Stomach (tissue), 9 donors: ENCODE results near the gene CD28. TPM values are rescaled to one million over a fixed set of nuclear protein-coding genes. Genes with fewer than 3 reads are reported as not detected.

Experiments
- DNase-seq, 2 donors: peaks; one replicate each; pipeline versions ENCODE4 v3.0.0 to v3.0.0-alpha.2; 2013 to 2019
- H3K27ac ChIP-seq, 5 donors: fragments of 200-600 bp in 4 of 5; sonication (generic) in 4 of 5; one replicate each; pipeline ENCODE4 v1.5.1; 2013 to 2019; ENCODE audit warnings: mild to moderate bottlenecking in 1 of 5, moderate library complexity in 1 of 5
- H3K27me3 ChIP-seq, 3 donors: fragments of 200-600 bp; sonication (generic); one replicate each; pipeline ENCODE4 v1.5.1; 2017 to 2019; ENCODE audit warnings: mixed run types in 1 of 3
- H3K36me3 ChIP-seq, 4 donors: fragments of 200-600 bp; sonication (generic); 1 replicate in 3 of 4; 2 replicates in 1 of 4; pipeline ENCODE4 v1.5.1; 2016 to 2019
- H3K4me1 ChIP-seq, 4 donors: fragments of 200-600 bp; sonication (generic); one replicate each; pipeline ENCODE4 v1.5.1; 2016 to 2019
- H3K4me3 ChIP-seq, 4 donors: fragments of 200-600 bp; sonication (generic) in 3 of 4; one replicate each; pipeline ENCODE4 v1.5.1; 2016 to 2019; ENCODE audit warnings: mild to moderate bottlenecking in 1 of 4
- H3K9me3 ChIP-seq, 4 donors: fragments of 200-600 bp; sonication (generic); one replicate each; pipeline ENCODE4 v1.5.1; 2016 to 2019
- CTCF ChIP-seq, 7 experiments: fragments of 450-650 bp in 4 of 7; fragments of 200-600 bp in 3 of 7; sonication (generic) in 3 of 7; IDR thresholded peaks; one replicate each; pipeline ENCODE4 v1.5.1; 2016 to 2019; ENCODE audit warnings: antibody characterized with exemption in 7 of 7, control low read depth in 2 of 7, mild to moderate bottlenecking in 1 of 7
- EP300 ChIP-seq: sonication (generic); formaldehyde crosslinking; IDR thresholded peaks from one replicate; pipeline ENCODE4 v1.6.1; 2017; ENCODE audit warnings: antibody characterized with exemption
- POLR2A ChIP-seq, 4 donors: fragments of 450-650 bp; IDR thresholded peaks; one replicate each; pipeline ENCODE4 v1.6.1; 2016; ENCODE audit warnings: antibody characterized with exemption in 4 of 4, control low read depth in 2 of 4, mild to moderate bottlenecking in 1 of 4, moderate library complexity in 1 of 4
- POLR2AphosphoS5 ChIP-seq, 3 donors: sonication (generic); formaldehyde crosslinking; IDR thresholded peaks; one replicate each; pipeline ENCODE4 v1.6.1; 2016; ENCODE audit warnings: antibody characterized with exemption in 3 of 3
- WGBS, 5 donors: extraction: QIAGEN DNeasy Blood & Tissue Kit in 3 of 5; methylation state at CpG; one replicate each; pipeline versions ENCODE4 v1.1.5 to v1.1.7; 2013 to 2018; 5-methylcytosine and 5-hydroxymethylcytosine counted together
- intact Hi-C: fragments of 100-400 bp; cut with DNase I; formaldehyde crosslinking; loops from one replicate; pipeline ENCODE4 v1.15.1; 2023; ENCODE audit warnings: low total_unique reads
- polyA plus RNA-seq, 3 donors: library from polyadenylated mRNA; stranded (reverse); fragments of 200-250 nt; gene quantifications; one replicate each; pipeline ENCODE4 v1.2.3, GENCODE V29; 2013
- total RNA-seq, 5 donors: library from RNA; depleted of rRNA; stranded (reverse); fragments of >200 nt; gene quantifications; one replicate each; pipeline versions ENCODE4 v1.1.0 to v1.2.3, GENCODE V29; 2014 to 2016
- donor health status: healthy with polysubstance abuse.
- donor health status: Bipolar disorder and iron deficiency.
- donor health status: healthy.

CD28 gene
- total and polyA plus RNA-seq, 8 donors: 0.15 to 4.4 (median 0.27) TPM; not detected in 2

GRCh38 chr2:203705178-203705577, 1.3 kb upstream of the CD28 start:
- no peaks in the 10 kb centered on the region for H3K36me3 ChIP-seq
- no peak overlapping the region for H3K27ac ChIP-seq
- 84 to 95% (median 88%) methylated on average over 6 of the region's 6 CpGs for WGBS, 5 donors
- peaks cover 0 to 9% (median 2%) of the 10 kb centered on the region in 4 donors for H3K9me3 ChIP-seq
- TF ChIP-seq CTCF (IDR thresholded peaks at IDR 0.05): no peak
- no peak for TF ChIP-seq EP300
- TF ChIP-seq POLR2AphosphoS5 (IDR thresholded peaks at IDR 0.05): no peak
- no peak for TF ChIP-seq POLR2A (IDR thresholded peaks at IDR 0.05)
- intact Hi-C loops: no loop called here
- no peak overlapping the region for H3K4me3 ChIP-seq
- H3K27me3 ChIP-seq: no peaks in the 10 kb centered on the region
- DNase-seq: no peak
- H3K4me1 ChIP-seq: peaks cover 0 to 7% (median 2%) of the 10 kb centered on the region in 4 donors

- H3K36me3 ChIP-seq: no peaks in the 10 kb centered on the region
- WGBS, 5 donors: 84 to 95% (median 90%) methylated on average over 5 of the region's 5 CpGs
- intact Hi-C loops: no loop called here
- no peak for DNase-seq
- no peak overlapping the region for H3K4me3 ChIP-seq
- peaks cover 0 to 12% (median 4%) of the 10 kb centered on the region in 4 donors for H3K4me1 ChIP-seq
- H3K27me3 ChIP-seq: no peaks in the 10 kb centered on the region
- TF ChIP-seq POLR2AphosphoS5 (IDR thresholded peaks at IDR 0.05) (no peak), POLR2A (IDR thresholded peaks at IDR 0.05) (no peak), EP300 (no peak)
- peaks cover 0 to 6% (median 0%) of the 10 kb centered on the region in 4 donors for H3K9me3 ChIP-seq
- H3K27ac ChIP-seq: no peak overlapping the region
Observed at GRCh38 chr2:203707530-203707929, 1.1 kb downstream of the CD28 start.

- H3K9me3 ChIP-seq: no peaks in the 10 kb centered on the region
- no peak overlapping the region for H3K27ac ChIP-seq
- DNase-seq: no peak
- H3K4me1 ChIP-seq: peaks cover 0 to 12% (median 4%) of the 10 kb centered on the region in 4 donors
- H3K4me3 ChIP-seq: no peak overlapping the region
- H3K36me3 ChIP-seq: no peaks in the 10 kb centered on the region
- WGBS, 5 donors: 77 to 86% (median 80%) methylated on average over 11 of the region's 11 CpGs
- intact Hi-C loops: no loop called here
- H3K27me3 ChIP-seq: no peaks in the 10 kb centered on the region
- TF ChIP-seq POLR2A (IDR thresholded peaks at IDR 0.05) (no peak), EP300 (no peak), POLR2AphosphoS5 (IDR thresholded peaks at IDR 0.05) (no peak), CTCF (IDR thresholded peaks at IDR 0.05) (no peak)
Observed at GRCh38 chr2:203708846-203709396, 2.5 kb downstream of the CD28 start.

- WGBS, 5 donors: 84 to 90% (median 87%) methylated on average over 3 of the region's 3 CpGs
- Histone ChIP-seq H3K4me1 (peaks cover 0 to 12% (median 4%) of the 10 kb centered on the region in 4 donors), H3K9me3 (no peaks in the 10 kb centered on the region), H3K4me3 (no peak overlapping the region), H3K27ac (no peak overlapping the region), H3K27me3 (no peaks in the 10 kb centered on the region), H3K36me3 (no peaks in the 10 kb centered on the region)
- intact Hi-C loops: no loop called here
- TF ChIP-seq EP300 (no peak), POLR2A (IDR thresholded peaks at IDR 0.05) (no peak), POLR2AphosphoS5 (IDR thresholded peaks at IDR 0.05) (no peak), CTCF (IDR thresholded peaks at IDR 0.05) (no peak)
- DNase-seq: no peak
Observed at GRCh38 chr2:203709416-203710040, 3.1 kb downstream of the CD28 start.

- TF ChIP-seq CTCF (IDR thresholded peaks at IDR 0.05): no peak
- TF ChIP-seq POLR2A (IDR thresholded peaks at IDR 0.05): no peak
- TF ChIP-seq POLR2AphosphoS5 (IDR thresholded peaks at IDR 0.05): no peak
- TF ChIP-seq EP300: no peak
- peaks cover 0 to 12% (median 4%) of the 10 kb centered on the region in 4 donors for H3K4me1 ChIP-seq
- WGBS, 5 donors: 38 to 54% (median 40%) methylated on average over 4 of the region's 4 CpGs
Observed at GRCh38 chr2:203710226-203710625, 3.8 kb downstream of the CD28 start.

More at GRCh38 chr2:203710226-203710625, 3.8 kb downstream of the CD28 start:
- Histone ChIP-seq H3K27ac (peak overlapping the region in 1 of 5 donors; percentile 12), H3K9me3 (no peaks in the 10 kb centered on the region), H3K27me3 (no peaks in the 10 kb centered on the region), H3K4me3 (no peak overlapping the region), H3K36me3 (no peaks in the 10 kb centered on the region)
- DNase-seq: no peak
- intact Hi-C loops: no loop called here
